Endothelial cell of umbilical vein (primary cell): ENCODE data around the gene FRK. TPM values are rescaled to one million over a fixed set of nuclear protein-coding genes. Genes with fewer than 3 reads are reported as not detected.
"Not testable (repeated sequence)": the region's sequence is repeated elsewhere in the genome, so short reads cannot be mapped to it uniquely, and the experiment has no call there.

Experiments used
- BruUV-seq: library from RNA; stranded (reverse); fragments of 400-500 nt; replicated peaks from 2 replicates; lab custom pipeline; 2021; lab: Mats Ljungman, UMichigan
- CTCF ChIA-PET: fragments of 300-600, 350-600 bp; sonication (Branson Sonifier 250); formaldehyde crosslinking; loops from one replicate; lab custom pipeline; 2021; ENCODE audit warnings: antibody characterized with exemption, inconsistent platforms; lab: Charles Lee
- POLR2A ChIA-PET: fragments of 300-600, 350-600 bp; sonication (Branson Sonifier 250); formaldehyde crosslinking; loops from one replicate; lab custom pipeline; 2021; ENCODE audit warnings: antibody characterized with exemption, inconsistent platforms; lab: Charles Lee
- DNase-seq: peaks from one replicate; pipeline ENCODE4 v3.0.0-alpha.2; 2011; ENCODE audit warnings: low read depth, low spot score
- FAIRE-seq: peaks from 2 replicates; lab custom pipeline; 2011; peaks lifted over from hg19 to GRCh38; lab: Jason Lieb, UNC
- H2AFZ ChIP-seq: 2 replicates; pipeline ENCODE4 v1.6.0; 2012; ENCODE audit warnings: low read depth, low read length, control low read depth, inconsistent platforms
- H3K27ac ChIP-seq: 2 replicates; pipeline ENCODE4 v1.5.1; 2011; ENCODE audit warnings: low read depth, mild to moderate bottlenecking, control low read depth, low read length, moderate library complexity; ENCODE audit not compliant: insufficient read depth
- H3K27me3 ChIP-seq, 2 experiments: 2 replicates each; pipeline versions ENCODE4 v1.6.0 to v1.6.1; 2011; ENCODE audit warnings: low read length in 2 of 2, mixed read lengths in 1 of 2; ENCODE audit not compliant: control insufficient read depth in 2 of 2, insufficient read depth in 2 of 2
- H3K36me3 ChIP-seq, 2 experiments: 2 replicates in 1 of 2; 3 replicates in 1 of 2; pipeline ENCODE4 v1.5.1; 2011; ENCODE audit warnings: low read length in 2 of 2, mild to moderate bottlenecking in 1 of 2, moderate library complexity in 1 of 2; ENCODE audit not compliant: control insufficient read depth in 2 of 2, insufficient read depth in 2 of 2; ENCODE audit errors: extremely low read depth in 1 of 2
- H3K4me1 ChIP-seq: 3 replicates; pipeline ENCODE4 v1.5.1; 2011; ENCODE audit warnings: mild to moderate bottlenecking, low read length; ENCODE audit not compliant: control insufficient read depth, insufficient read depth; ENCODE audit errors: extremely low read depth
- H3K4me2 ChIP-seq: 2 replicates; pipeline ENCODE4 v1.6.1; 2011; ENCODE audit warnings: low read length, control low read depth, mixed read lengths; ENCODE audit not compliant: insufficient read depth
- H3K4me3 ChIP-seq, 3 experiments: fragments of 200-600 bp in 1 of 3; sonication (generic), shearing (Covaris generic) in 1 of 3; replicated peaks in 1 of 3; 2 replicates each; pipeline ENCODE4 v1.5.1; 2011 to 2016; ENCODE audit warnings: control low read depth in 3 of 3, low read length in 3 of 3, mild to moderate bottlenecking in 2 of 3, inconsistent platforms in 1 of 3, low read depth in 1 of 3, moderate library complexity in 1 of 3; ENCODE audit not compliant: insufficient read depth in 1 of 3
- H3K79me2 ChIP-seq: 2 replicates; pipeline ENCODE4 v1.6.0; 2012; ENCODE audit warnings: low read length, inconsistent platforms; ENCODE audit not compliant: control insufficient read depth, insufficient read depth
- H3K9ac ChIP-seq: replicated peaks from 2 replicates; pipeline ENCODE3; 2011; ENCODE audit warnings: low read length, control low read depth; ENCODE audit not compliant: insufficient read depth; ENCODE audit errors: extremely low read depth
- H3K9me1 ChIP-seq: replicated peaks from 3 replicates; pipeline ENCODE4 v1.6.0; 2011; ENCODE audit warnings: mild to moderate bottlenecking, low read length; ENCODE audit not compliant: control insufficient read depth, insufficient read depth; ENCODE audit errors: extremely low read depth
- H3K9me3 ChIP-seq: replicated peaks from 2 replicates; pipeline ENCODE4 v1.5.1; 2012; ENCODE audit warnings: low read length, inconsistent platforms; ENCODE audit not compliant: control insufficient read depth, insufficient read depth
- H4K20me1 ChIP-seq: replicated peaks from 2 replicates; pipeline ENCODE3; 2011; ENCODE audit warnings: mild to moderate bottlenecking, low read length; ENCODE audit not compliant: control insufficient read depth, insufficient read depth; ENCODE audit errors: extremely low read depth
- CTCF ChIP-seq, 2 donors: IDR thresholded peaks; 1 replicate in 1 of 2; 2 replicates in 1 of 2; pipeline ENCODE4 v1.5.1; 2011; ENCODE audit warnings: low read length in 2 of 2, mild to moderate bottlenecking in 2 of 2, moderate library complexity in 2 of 2, control low read depth in 1 of 2, inconsistent platforms in 1 of 2, low read depth in 1 of 2; ENCODE audit not compliant: insufficient read depth in 1 of 2; ENCODE audit errors: extremely low read depth in 1 of 2
- EZH2 ChIP-seq: IDR thresholded peaks from 2 replicates; pipeline ENCODE4 v1.6.1; 2012; ENCODE audit warnings: borderline replicate concordance, low read depth, mild to moderate bottlenecking, moderate library complexity, low read length, inconsistent platforms; ENCODE audit not compliant: severe bottlenecking
- FOS ChIP-seq: IDR thresholded peaks from 2 replicates; pipeline ENCODE4 v1.6.1; 2011; ENCODE audit warnings: mild to moderate bottlenecking, low read length, moderate library complexity, borderline replicate concordance; ENCODE audit not compliant: insufficient read depth
- GATA2 ChIP-seq: IDR thresholded peaks from 2 replicates; pipeline ENCODE4 v1.7.0; 2011; ENCODE audit warnings: low read depth, mild to moderate bottlenecking, moderate library complexity, mixed read lengths, low read length; ENCODE audit not compliant: insufficient read length, insufficient read depth
- JUN ChIP-seq: IDR thresholded peaks from 2 replicates; pipeline ENCODE4 v1.6.1; 2011; ENCODE audit warnings: borderline replicate concordance, low read depth; ENCODE audit not compliant: insufficient read length, insufficient read depth
- MAX ChIP-seq: IDR thresholded peaks from 2 replicates; pipeline ENCODE4 v1.6.1; 2011; ENCODE audit not compliant: insufficient read depth, insufficient read length
- MYC ChIP-seq: IDR thresholded peaks from one replicate; pipeline ENCODE4 v1.6.1; 2011; ENCODE audit warnings: mild to moderate bottlenecking, low read depth, low read length
- POLR2A ChIP-seq: IDR thresholded peaks from 2 replicates; pipeline ENCODE4 v1.6.1; 2012; ENCODE audit warnings: low read depth, mild to moderate bottlenecking, control low read depth, low read length
- POLR2AphosphoS5 ChIP-seq: IDR thresholded peaks from 2 replicates; pipeline ENCODE4 v1.6.1; 2012; ENCODE audit warnings: low read depth, mild to moderate bottlenecking, control low read depth, low read length, moderate library complexity; ENCODE audit not compliant: insufficient read depth
- dilution Hi-C: fragments of 300-500 bp; cut with MboI; formaldehyde crosslinking; loops from one replicate; pipeline ENCODE4 v1.15.0; 2019; ENCODE audit warnings: low sequenced_read_pairs; ENCODE audit not compliant: extremely low pct_ligation_motif_present
- intact Hi-C: fragments of 100-400 bp; cut with micrococcal nuclease; formaldehyde crosslinking; loops from one replicate; pipeline ENCODE4 v1.10.0; 2022
- polyA plus RNA-seq, 4 experiments: library from polyadenylated mRNA; depleted of rRNA in 3 of 4; stranded (reverse) in 3 of 4; unstranded in 1 of 4; fragments of >200 nt; gene quantifications; 2 replicates each; pipeline versions ENCODE4 v1.2.1 to v1.2.3, GENCODE V29; 2011 to 2012; ENCODE audit warnings: missing spikeins in 1 of 4
- total RNA-seq: library from RNA; stranded (reverse); gene quantifications from 2 replicates; pipeline ENCODE4 v1.2.3, GENCODE V29; 2021

The FRK gene
- total and polyA plus RNA-seq, 2 donors (not counting 3 experiments of a cell fraction or from before 2014, with no cell fraction given) = 0.01 TPM; not detected in 1

GRCh38 chr6:115945306-115945705 lies 115.4 kb downstream of the FRK start:
- Histone ChIP-seq H3K4me1 (no peaks in the 10 kb centered on the region), H3K9ac (no peak overlapping the region), H3K4me2 (no peak overlapping the region), H3K27ac (no peak overlapping the region), H2AFZ (no peak overlapping the region), H3K4me3 (no peak overlapping the region), H4K20me1 (no peaks in the 10 kb centered on the region), H3K9me3 (no peaks in the 10 kb centered on the region), H3K9me1 (no peaks in the 10 kb centered on the region), H3K79me2 (no peaks in the 10 kb centered on the region), H3K27me3 (no peaks in the 10 kb centered on the region), H3K36me3 (no peaks in the 10 kb centered on the region)
- BruUV-seq = no TSS peak
- dilution Hi-C loops = no loop called here
- intact Hi-C loops = no loop called here
- DNase-seq (no peak), FAIRE-seq (no peak)
- TF ChIP-seq MYC (no peak), EZH2 (no peak), JUN (no peak), MAX (no peak), POLR2AphosphoS5 (no peak), GATA2 (no peak), CTCF (IDR thresholded peaks at IDR 0.05; ENCODE audit: extremely low read depth in 1 of 2, insufficient read depth in 1 of 2, low read depth in 1 of 2, low read length in 2 of 2) (no peak), POLR2A (no peak), FOS (no peak)
- POLR2A ChIA-PET = no interaction called here
- CTCF ChIA-PET = no interaction called here

- H3K4me2 ChIP-seq, POLR2A ChIA-PET, H3K27ac ChIP-seq, H2AFZ ChIP-seq, H3K79me2 ChIP-seq, CTCF ChIA-PET, H3K9me3 ChIP-seq, H3K27me3 ChIP-seq, H3K4me3 ChIP-seq, H3K36me3 ChIP-seq, H3K4me1 ChIP-seq, BruUV-seq, dilution Hi-C loops, H3K9ac ChIP-seq, FAIRE-seq, DNase-seq, intact Hi-C loops, H3K9me1 ChIP-seq, H4K20me1 ChIP-seq: not testable (repeated sequence)
Measured at GRCh38 chr6:115944829-115945228, 115.9 kb downstream of the FRK start.

GRCh38 chr6:115937502-115937901 lies 123.2 kb downstream of the FRK start:
- H3K9me1 ChIP-seq, H3K4me3 ChIP-seq, H4K20me1 ChIP-seq, BruUV-seq, DNase-seq, FAIRE-seq, H3K36me3 ChIP-seq, H3K4me2 ChIP-seq, CTCF ChIA-PET, H3K9me3 ChIP-seq, H3K9ac ChIP-seq, H3K4me1 ChIP-seq, H2AFZ ChIP-seq, H3K27me3 ChIP-seq, POLR2A ChIA-PET, H3K79me2 ChIP-seq, intact Hi-C loops, H3K27ac ChIP-seq, dilution Hi-C loops: not testable (repeated sequence)
